Panc1 (cell line): ENCODE data around the gene NUBP2. TPM values are rescaled to one million over a fixed set of nuclear protein-coding genes. Genes with fewer than 3 reads are reported as not detected.

Experiments
- ATAC-seq: fragments of 200-7000 bp; cut with Tn5 transposase; 2 replicates; pipeline ENCODE4 v1.9.1; 2020; ENCODE audit warnings: mild to moderate bottlenecking, moderate library complexity
- BruUV-seq: library from RNA; stranded (reverse); fragments of 400-500 nt; replicated peaks from 2 replicates; lab custom pipeline; 2021; lab: Mats Ljungman, UMichigan
- CTCF ChIA-PET: fragments of 300-600 bp; sonication (Branson Sonifier 250); formaldehyde crosslinking; loops from one replicate; lab custom pipeline; 2022; ENCODE audit warnings: antibody characterized with exemption; lab: Charles Lee
- POLR2A ChIA-PET: fragments of 300-600 bp; sonication (Branson Sonifier 250); formaldehyde crosslinking; loops from one replicate; lab custom pipeline; 2022; ENCODE audit warnings: antibody characterized with exemption; lab: Charles Lee
- DNase-seq: peaks from one replicate; pipeline ENCODE4 v3.0.0-alpha.2; 2010; ENCODE audit warnings: low read depth, low spot score
- H3K27ac ChIP-seq: 2 replicates; pipeline ENCODE4 v1.5.1; 2011; ENCODE audit warnings: mild to moderate bottlenecking, low read length, inconsistent platforms
- H3K27me3 ChIP-seq: fragments of 200-500 bp; sonication (Bioruptor generic); 2 replicates; pipeline ENCODE4 v1.6.0; 2014; ENCODE audit warnings: low read length, inconsistent platforms; ENCODE audit not compliant: control insufficient read depth, insufficient read depth
- H3K36me3 ChIP-seq: fragments of 200-500 bp; sonication (Bioruptor generic); 2 replicates; pipeline ENCODE4 v1.5.1; 2014; ENCODE audit warnings: inconsistent platforms, mild to moderate bottlenecking, low read length, moderate library complexity; ENCODE audit not compliant: control insufficient read depth, insufficient read depth
- H3K4me1 ChIP-seq: 2 replicates; pipeline ENCODE4 v1.5.1; 2011; ENCODE audit warnings: inconsistent platforms, mild to moderate bottlenecking, low read length, moderate library complexity; ENCODE audit not compliant: control insufficient read depth, insufficient read depth
- H3K4me3 ChIP-seq, 2 experiments: 2 replicates each; pipeline ENCODE4 v1.5.1; 2011 to 2012; ENCODE audit warnings: low read depth in 2 of 2, low read length in 2 of 2, mild to moderate bottlenecking in 2 of 2, inconsistent platforms in 1 of 2, moderate library complexity in 1 of 2
- H3K9me3 ChIP-seq: fragments of 200-500 bp; sonication (Bioruptor generic); 2 replicates; pipeline ENCODE4 v1.5.1; 2014; ENCODE audit warnings: low read depth, mild to moderate bottlenecking, inconsistent platforms, low read length, moderate library complexity; ENCODE audit not compliant: control insufficient read depth, insufficient read depth
- POLR2AphosphoS5 ChIP-seq: IDR thresholded peaks from 2 replicates; pipeline ENCODE4 v1.6.1; 2012; ENCODE audit warnings: mild to moderate bottlenecking, low read depth, low read length, moderate library complexity
- SIN3A ChIP-seq: IDR thresholded peaks from 2 replicates; pipeline ENCODE4 v1.6.1; 2012; ENCODE audit warnings: low read depth, mild to moderate bottlenecking, low read length, moderate library complexity, borderline replicate concordance; ENCODE audit not compliant: insufficient read depth
- TCF7L2 ChIP-seq: IDR thresholded peaks from 2 replicates; pipeline ENCODE4 v1.6.1; 2011; ENCODE audit warnings: mild to moderate bottlenecking, low read depth, low read length, inconsistent platforms
- in situ Hi-C: cut with HindIII; loops from 2 replicates; pipeline ENCODE4 v1.10.0; 2016; ENCODE audit warnings: low sequenced_read_pairs, low pct_unique_long_range_greater_than_20kb
- intact Hi-C: fragments of 100-400 bp; cut with micrococcal nuclease; formaldehyde crosslinking; loops from one replicate; pipeline ENCODE4 v1.10.0; 2022; ENCODE audit not compliant: unreplicated experiment
- total RNA-seq: library from RNA; stranded (reverse); gene quantifications from one replicate; pipeline ENCODE4 v1.2.1, GENCODE V29; 2021; ENCODE audit not compliant: unreplicated experiment
- TF ChIP-seq, protein P1 (sequence below): fragments of 450-650 bp; IDR thresholded peaks from 2 replicates; pipeline ENCODE4 v1.5.1; 2017; ENCODE audit warnings: mild to moderate bottlenecking
- TF ChIP-seq, protein P2 (sequence below), 2 experiments: IDR thresholded peaks; 2 replicates each; pipeline ENCODE4 v1.6.1; 2011 to 2012; ENCODE audit warnings: low read depth in 2 of 2, control low read depth in 1 of 2, low read length in 1 of 2, mild to moderate bottlenecking in 1 of 2, moderate library complexity in 1 of 2; ENCODE audit not compliant: insufficient read depth in 1 of 2

Gene NUBP2
- total RNA-seq, 1 experiment from 2014 or later, result 85.8 TPM

DNA sequence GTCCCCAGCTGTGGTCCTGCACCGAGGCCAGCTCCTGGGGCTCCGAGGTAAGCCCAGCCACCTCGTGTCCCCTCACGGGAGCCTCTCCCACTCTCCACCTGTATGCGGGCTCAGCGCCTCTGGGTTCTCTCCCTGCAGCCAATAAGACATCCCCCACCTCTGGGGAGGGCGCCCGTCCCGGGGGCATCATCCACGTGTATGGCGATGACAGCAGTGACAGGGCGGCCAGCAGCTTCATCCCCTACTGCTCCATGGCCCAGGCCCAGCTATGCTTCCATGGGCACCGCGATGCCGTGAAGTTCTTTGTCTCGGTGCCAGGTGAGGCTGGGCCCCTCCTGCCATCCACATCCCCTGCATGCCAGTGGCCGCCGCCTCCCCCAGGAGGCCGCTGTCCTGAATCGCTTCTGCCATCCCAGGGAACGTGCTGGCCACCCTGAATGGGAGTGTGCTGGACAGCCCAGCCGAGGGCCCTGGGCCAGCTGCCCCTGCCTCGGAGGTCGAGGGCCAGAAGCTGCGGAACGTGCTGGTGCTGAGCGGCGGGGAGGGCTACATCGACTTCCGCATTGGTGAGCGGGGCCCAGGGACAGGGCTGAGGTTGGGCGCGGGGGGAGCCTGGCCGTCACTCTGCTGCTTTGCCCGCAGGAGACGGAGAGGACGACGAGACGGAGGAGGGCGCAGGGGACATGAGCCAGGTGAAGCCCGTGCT is 14.5 kb upstream of the NUBP2 start:
- ChIA-PET CTCF (interaction anchor here (0.8 kb wide), 1 partner anchor 96 kb away, joined by 3 read pairs; no protein-coding TSS in a partner anchor), POLR2A (interaction anchor here (0.6 kb wide), 1 partner anchor 14 kb away, joined by 10 read pairs; no protein-coding TSS in a partner anchor)
- H3K36me3 ChIP-seq, result no peaks in the 10 kb centered on the region; the same call in 1 of the 2 replicates
- in situ Hi-C loops, result no loop called here
- intact Hi-C loops, result no loop called here
- H3K4me1 ChIP-seq, result peaks cover 14% of the 10 kb centered on the region
- ATAC-seq, result no peak
- no peaks in the 10 kb centered on the region for H3K9me3 ChIP-seq
- no peak for DNase-seq
- H3K27me3 ChIP-seq, result no peaks in the 10 kb centered on the region
- no TSS peak for BruUV-seq
- TF ChIP-seq, protein P1, sequence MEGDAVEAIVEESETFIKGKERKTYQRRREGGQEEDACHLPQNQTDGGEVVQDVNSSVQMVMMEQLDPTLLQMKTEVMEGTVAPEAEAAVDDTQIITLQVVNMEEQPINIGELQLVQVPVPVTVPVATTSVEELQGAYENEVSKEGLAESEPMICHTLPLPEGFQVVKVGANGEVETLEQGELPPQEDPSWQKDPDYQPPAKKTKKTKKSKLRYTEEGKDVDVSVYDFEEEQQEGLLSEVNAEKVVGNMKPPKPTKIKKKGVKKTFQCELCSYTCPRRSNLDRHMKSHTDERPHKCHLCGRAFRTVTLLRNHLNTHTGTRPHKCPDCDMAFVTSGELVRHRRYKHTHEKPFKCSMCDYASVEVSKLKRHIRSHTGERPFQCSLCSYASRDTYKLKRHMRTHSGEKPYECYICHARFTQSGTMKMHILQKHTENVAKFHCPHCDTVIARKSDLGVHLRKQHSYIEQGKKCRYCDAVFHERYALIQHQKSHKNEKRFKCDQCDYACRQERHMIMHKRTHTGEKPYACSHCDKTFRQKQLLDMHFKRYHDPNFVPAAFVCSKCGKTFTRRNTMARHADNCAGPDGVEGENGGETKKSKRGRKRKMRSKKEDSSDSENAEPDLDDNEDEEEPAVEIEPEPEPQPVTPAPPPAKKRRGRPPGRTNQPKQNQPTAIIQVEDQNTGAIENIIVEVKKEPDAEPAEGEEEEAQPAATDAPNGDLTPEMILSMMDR, result no peak
- H3K27ac ChIP-seq, result no peak overlapping the region
- no peak overlapping the region for H3K4me3 ChIP-seq

DNA sequence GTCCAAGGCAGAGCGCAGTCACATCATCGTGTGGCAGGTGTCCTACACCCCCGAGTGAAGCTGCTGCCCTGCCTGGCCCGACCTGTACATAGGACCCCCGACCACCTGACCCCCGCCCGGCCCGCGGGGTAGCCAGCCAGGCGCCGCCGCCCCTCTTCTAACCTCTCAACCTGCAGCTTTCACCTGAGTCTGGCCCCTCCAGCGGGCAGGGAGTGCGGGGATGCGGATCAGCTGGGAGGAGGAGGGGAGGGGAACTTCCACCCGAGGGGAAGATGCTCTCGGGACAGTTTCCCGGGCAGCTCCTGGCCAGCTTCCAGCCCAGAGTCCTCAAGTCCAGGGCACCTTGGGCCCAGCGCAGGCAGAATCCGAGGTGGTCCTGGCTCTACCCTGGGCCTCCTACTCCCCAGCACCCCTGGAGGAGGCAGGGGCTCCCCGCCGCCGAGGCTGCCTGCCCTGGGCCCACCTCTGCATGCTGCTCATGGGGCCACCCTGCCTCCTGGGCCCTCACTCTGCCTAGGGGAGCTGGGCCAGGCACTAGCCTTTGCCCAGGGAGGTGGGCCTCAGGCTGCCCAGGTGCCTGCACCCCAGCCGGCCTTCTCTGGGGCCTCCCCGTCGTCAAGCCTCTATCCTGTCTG is 13.9 kb upstream of the NUBP2 start:
- H3K27ac ChIP-seq, result peak overlapping the region; percentile 87
- no peak for ATAC-seq

More for the DNA sequence above, 13.9 kb upstream of the NUBP2 start:
- CTCF ChIA-PET, result interaction anchor here (0.5 to 0.8 kb wide), 2 partner anchors 95 to 271 kb away, joined by 3 read pairs; no protein-coding TSS in a partner anchor
- POLR2A ChIA-PET, result no interaction called here
- BruUV-seq, result TSS peak; percentile 27
- Histone ChIP-seq H3K27me3 (no peaks in the 10 kb centered on the region), H3K36me3 (no peaks in the 10 kb centered on the region; the same call in 1 of the 2 replicates), H3K4me3 (no peak overlapping the region), H3K4me1 (peaks cover 14% of the 10 kb centered on the region), H3K9me3 (no peaks in the 10 kb centered on the region)
- intact Hi-C loops (no loop called here), in situ Hi-C loops (no loop called here)
- TF ChIP-seq SIN3A (no peak), POLR2AphosphoS5 (no peak; the same call in 1 of the 2 replicates), TCF7L2 (no peak)
- TF ChIP-seq, protein P1, result no peak
- TF ChIP-seq, protein P2, sequence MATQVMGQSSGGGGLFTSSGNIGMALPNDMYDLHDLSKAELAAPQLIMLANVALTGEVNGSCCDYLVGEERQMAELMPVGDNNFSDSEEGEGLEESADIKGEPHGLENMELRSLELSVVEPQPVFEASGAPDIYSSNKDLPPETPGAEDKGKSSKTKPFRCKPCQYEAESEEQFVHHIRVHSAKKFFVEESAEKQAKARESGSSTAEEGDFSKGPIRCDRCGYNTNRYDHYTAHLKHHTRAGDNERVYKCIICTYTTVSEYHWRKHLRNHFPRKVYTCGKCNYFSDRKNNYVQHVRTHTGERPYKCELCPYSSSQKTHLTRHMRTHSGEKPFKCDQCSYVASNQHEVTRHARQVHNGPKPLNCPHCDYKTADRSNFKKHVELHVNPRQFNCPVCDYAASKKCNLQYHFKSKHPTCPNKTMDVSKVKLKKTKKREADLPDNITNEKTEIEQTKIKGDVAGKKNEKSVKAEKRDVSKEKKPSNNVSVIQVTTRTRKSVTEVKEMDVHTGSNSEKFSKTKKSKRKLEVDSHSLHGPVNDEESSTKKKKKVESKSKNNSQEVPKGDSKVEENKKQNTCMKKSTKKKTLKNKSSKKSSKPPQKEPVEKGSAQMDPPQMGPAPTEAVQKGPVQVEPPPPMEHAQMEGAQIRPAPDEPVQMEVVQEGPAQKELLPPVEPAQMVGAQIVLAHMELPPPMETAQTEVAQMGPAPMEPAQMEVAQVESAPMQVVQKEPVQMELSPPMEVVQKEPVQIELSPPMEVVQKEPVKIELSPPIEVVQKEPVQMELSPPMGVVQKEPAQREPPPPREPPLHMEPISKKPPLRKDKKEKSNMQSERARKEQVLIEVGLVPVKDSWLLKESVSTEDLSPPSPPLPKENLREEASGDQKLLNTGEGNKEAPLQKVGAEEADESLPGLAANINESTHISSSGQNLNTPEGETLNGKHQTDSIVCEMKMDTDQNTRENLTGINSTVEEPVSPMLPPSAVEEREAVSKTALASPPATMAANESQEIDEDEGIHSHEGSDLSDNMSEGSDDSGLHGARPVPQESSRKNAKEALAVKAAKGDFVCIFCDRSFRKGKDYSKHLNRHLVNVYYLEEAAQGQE (IDR thresholded peaks at IDR 0.05; ENCODE audit: insufficient read depth in 1 of 2, low read depth in 2 of 2, low read length in 1 of 2), result no peak
- no peak for DNase-seq
